HG02763 (cell line): ENCODE data around the gene AKR7A3.
"Not testable (repeated sequence)": the region's sequence is repeated elsewhere in the genome, so short reads cannot be mapped to it uniquely, and the experiment has no call there.

Source experiments
- ATAC-seq: cut with Tn5 transposase; IDR thresholded peaks from one replicate; pipeline ENCODE4 v1.9.1; 2021; ENCODE audit warnings: mild to moderate bottlenecking, moderate library complexity; ENCODE audit not compliant: unreplicated experiment

AKR7A3 gene

DNA sequence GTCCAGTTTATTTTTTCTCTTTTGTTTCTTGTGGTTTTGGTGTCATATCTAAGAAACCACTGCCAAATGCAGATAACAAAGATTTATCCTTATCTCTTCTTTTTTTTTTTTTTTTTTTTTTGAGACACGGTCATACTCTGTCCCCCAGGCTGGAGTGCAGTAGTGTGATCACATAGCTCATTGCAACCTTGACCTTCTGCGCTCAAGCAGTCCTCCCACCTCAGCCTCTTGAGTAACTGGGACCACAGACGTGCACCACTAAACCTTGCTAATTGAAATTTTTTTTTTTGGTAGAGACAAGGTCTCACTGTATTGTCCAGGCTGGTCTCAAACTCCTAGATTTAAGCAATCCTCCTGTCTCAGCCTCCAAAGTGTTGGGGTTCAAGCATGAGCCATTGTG, 32.5 kb upstream of the AKR7A3 start:
- ATAC-seq, result no peak

DNA sequence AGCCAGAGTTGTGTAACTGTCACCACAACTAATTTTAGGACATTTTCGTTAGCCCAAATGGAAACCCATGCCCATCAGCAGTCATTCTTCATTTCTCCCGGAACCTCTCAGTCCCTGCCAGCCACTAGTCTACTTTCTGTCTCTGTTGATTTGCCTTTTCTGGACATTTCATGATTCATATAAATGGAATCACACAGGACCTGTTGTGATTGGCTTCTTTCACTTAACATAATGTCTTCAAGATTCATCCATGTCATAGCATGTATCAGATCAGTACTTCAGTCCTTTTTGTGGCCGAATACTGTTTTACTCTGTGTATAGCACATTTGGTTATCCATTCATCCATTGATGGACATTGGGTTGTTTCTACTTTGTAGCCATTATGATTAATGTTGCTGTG, 30.6 kb upstream of the AKR7A3 start:
- ATAC-seq, result no peak

DNA sequence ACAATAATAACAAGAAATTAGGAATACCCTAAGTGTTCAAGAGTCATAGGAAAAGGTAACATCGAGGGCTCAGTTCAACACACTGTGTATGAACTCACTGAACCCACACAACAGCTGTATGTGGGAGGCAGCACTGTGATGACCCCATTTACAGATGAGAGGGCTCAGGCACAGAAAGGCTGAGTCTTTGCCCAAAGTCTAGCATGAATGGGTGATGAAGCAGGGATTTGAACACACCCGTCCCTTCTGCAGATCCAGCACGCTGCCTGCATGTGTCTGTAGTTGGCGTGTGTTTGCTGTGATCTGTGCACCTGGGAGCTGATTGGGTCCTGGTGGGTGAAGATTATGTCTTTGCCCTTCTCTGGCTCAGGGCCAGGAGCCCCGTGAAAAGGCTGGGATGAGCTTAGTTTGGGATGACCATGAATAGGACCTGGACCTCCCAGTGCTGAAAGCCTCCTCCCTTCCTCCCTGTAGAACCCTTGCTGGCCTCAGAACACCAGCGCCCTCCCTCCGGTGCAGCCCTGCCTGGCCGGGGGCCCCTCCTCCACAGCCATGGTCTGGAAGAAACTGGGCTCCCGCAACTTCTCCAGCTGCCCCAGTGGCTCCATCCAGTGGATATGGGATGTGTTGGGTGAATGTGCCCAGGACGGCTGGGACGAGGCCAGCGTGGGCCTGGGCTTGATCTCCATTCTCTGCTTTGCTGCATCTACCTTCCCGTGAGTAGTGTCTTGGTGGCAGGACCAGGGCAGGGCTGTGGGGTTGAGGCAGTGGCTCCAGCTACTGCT, 28.7 kb upstream of the AKR7A3 start:
- no peak for ATAC-seq

DNA sequence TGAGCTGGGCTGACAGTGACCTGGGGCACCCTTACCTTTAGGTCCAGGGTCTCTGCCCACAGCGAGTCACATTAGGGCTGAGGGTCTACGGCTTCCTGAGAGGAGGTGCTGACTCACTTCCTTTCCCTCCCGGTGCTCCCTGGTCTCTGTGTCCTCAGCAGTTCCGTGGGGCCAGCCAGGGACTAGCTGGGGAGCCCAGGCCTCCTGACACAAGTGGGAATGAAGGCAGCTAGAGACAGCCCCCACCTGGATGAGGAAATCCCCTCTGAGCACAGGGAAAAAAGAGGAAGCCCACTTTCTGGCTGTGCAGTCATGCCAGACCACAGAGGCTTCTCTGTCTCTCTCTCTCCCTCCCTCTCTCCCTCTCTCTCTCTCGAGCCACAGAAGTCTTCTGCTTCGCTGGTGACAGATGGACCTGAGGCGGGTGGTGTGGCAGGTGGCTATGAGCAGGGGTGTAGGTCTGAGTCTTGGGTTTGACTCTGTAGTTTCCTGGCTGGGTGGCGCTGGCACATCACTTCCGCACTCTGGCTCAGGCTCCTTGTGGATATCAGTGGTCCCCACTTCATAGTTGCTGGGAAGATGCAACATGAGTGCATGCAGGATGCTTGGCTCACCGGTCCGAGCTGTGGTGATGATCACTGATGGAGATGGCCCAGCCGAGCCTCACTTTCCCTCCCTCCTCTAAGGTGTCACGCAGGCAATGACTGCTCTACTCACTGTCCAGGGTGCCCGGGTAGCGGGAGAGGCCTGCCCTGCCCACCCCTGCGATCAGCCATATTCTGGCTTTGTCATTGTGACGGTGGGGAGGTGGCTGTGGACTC, 27.0 kb upstream of the AKR7A3 start:
- ATAC-seq, result peak; percentile 25

DNA sequence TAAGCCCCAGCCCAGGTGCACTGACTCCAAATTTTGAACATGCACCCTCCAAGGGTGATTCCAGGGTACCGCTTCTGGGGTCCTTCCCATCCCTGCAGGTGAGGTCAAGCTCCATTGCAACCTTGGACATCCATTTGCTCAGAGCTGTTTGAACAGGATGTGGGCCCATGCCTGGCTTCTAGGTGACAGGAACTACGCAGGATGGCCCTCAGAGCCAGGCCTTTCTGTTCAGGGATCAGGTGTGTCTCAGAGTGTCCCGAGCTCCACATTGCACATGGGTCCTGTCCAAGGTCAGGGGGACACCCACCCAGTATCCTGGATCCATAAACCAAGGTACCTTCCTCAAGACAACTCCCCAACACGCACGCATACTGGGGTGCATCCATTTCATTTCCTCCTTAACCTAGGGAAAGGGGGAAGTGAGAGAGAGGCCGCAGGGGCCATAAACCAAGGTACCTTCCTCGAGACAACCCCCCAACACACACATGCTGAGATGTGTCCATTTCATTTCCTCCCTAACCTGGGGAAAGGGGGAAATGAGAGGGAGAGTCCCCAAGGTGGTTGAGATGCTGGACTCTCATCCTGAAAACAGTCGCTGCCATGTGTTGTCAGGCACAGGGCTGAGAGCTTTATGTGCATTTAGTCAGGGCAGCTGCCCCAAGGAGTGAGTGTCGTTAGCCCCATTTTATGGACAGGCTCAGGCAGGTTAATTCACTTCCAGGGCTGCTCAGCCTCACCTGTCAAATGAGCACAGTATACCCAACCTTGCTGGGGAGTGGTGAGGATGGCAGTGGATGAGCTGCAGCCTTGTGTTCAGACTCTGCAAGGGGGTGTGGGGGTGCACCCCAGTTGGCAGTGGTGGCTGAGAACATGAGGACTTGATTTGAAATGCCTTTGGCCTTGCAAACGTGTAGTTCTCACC, 25.7 kb upstream of the AKR7A3 start:
- no peak for ATAC-seq

DNA sequence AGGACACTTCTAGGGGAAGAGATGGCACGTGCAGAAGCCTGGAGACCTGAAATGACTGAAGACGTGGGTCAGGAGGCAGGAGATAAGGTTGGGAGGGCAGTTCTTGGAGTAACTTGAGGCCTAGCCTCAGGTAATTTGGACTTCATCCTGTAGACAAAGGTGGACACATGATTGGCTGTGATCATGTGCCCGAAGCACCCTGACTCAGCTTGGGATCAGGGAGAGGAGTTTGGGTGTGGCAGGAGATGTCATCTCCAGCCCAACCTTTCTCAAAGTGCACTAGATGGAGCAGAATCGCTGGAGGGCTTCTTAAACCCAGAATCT, 25.0 kb upstream of the AKR7A3 start:
- no peak for ATAC-seq

DNA sequence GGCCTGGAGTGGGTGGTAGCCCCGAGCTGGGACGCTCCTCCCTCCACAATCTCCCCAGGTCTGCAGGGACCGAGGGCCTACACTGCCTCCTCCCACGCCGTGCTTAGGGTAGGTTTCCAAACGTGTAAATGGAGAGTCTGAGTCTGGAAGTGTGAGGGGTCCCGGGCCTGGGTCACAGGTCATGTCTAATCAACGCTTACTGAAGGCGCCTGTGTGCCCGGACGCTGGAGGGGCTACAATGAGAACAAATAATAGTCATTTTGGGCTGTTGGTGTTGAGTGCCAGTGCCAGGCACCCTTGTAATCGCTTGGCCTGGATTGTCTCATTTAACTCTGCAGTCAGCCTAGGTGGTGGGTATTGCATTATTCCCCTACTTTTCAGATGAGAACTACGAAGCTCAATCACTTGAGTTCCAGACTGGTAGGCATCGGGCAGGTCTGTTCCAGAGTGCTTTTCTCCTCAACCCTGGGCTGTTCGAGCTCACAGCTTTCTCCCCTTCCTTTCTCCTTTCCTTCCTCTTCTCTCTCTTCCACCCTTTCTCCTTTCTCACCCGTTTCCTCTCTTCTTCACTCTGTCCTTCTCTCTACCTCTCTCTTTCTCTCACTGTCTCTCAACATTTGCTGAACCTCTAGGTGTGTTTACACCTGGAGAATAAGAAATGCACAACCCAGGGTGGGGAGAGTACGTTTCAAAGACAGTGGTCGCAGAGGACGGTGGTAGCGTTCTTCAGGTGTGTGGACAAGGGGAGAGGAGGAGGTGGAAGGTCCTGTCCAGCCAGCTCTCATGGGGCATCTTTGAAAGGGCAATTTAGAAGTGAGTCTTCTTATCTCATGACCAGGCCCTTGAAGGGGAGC, 24.4 kb upstream of the AKR7A3 start:
- ATAC-seq, result peak; percentile 9

DNA sequence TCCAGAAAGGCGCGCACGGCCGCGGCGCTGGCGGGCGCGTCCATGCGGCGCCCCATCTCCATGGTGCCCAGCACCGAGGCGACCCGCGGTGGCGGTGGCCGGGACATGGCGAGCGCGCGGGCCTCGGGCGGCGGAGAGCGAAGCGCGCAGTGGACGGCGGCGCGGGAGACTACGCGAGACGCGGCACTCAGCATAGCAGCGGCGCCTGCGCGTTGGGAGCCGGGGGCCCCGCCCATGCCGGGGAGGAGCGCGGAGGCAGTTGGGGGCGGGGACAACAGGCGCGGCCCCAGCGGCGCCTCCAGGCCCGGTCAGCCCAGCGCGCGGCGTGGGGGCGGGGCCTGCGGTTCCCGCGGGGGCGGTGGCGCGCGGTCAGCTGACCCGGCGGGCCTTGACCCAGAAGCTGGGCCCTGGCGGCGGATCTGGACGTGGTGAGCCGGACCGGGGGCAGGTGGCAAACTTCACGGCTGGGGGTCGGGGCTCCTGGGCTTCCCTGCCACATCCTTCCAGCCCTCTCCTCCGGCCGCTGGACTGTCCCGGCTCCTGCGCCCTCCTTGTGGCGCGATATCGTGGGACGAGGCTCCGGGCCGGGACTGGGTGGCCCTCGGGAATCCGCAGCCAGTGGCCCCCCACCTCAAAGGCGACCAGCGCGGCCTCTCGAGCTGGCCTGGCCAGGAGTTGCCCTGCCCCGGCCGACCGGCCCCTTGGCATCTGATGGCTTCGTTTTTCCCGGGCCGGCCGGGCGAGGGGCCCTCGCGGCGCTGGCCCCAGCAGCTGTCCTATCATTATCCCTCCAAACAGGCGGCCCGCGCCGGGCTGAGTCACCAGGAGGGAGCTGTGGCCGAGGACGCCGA, 23.6 kb upstream of the AKR7A3 start, which contains the start of the genes AKR7A2 and SLC66A1:
Gene AKR7A2 (minus strand): TSS at position 214 of the 851 bp plus-strand sequence. CDS start 20 bp downstream, at position 194.
Gene SLC66A1 (plus strand): TSS at position 396 of the 851 bp plus-strand sequence. CDS start 5,352 bp downstream, outside the sequence.
- peak; percentile 79 for ATAC-seq

DNA sequence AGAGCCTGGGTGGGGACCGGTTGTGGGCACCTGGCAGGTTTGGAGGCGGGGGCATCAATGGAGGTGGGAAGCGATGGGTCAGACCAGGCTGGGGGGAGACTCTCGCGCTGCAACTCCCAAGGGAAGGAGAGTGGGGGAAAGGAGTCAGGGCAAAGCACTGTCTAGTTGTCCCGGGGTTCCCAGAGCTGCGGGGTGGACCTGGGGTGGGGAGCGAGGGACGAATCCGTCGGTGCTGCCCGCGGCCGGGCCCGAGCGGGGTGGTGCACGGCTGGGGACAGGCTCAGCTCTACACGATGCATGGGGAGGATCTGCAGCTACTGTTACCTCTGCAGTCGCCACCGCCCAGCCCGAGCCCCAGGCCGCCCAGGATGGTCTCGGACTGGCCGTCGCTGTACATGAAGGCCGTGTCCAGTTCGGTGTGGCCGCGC, 22.9 kb upstream of the AKR7A3 start:
- ATAC-seq, result peak; percentile 7

DNA sequence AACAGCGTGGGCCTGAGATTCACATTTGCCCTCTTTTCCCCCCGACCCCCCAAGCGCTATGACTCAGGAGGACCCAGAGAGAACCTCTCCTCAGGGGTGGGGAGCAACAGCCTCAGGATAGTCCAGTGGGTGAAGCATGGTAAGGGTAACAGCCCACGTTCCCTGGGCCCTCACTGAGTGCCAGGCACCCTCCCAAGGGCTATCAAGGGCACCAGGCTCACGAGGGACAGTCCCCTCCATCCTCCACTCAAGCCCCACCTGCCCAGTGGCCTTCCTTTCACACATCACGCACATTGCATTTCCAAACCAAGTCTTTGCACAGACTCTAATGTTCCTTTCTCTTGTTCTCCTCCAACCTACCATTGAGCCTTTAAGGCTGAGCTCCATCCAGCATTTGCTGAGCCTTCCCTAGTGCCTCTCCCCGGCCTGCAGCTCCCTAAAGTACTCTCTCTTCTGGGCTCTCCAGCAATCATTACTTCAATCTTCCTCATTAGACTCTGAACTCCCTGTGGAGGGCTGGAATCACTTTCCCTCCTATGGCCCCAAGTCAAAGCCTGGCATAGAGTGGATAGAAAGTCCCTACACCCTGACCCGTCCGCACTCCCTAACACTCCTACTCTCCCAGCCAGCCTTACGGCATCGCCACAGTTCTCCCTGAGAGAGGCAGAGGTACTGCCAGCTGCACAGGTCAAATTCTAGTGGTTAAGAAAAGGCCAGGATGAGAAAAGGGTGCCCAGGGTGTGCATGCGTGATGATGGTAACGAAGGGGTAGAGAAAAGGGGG, 22.3 kb upstream of the AKR7A3 start:
- ATAC-seq, result no peak

DNA sequence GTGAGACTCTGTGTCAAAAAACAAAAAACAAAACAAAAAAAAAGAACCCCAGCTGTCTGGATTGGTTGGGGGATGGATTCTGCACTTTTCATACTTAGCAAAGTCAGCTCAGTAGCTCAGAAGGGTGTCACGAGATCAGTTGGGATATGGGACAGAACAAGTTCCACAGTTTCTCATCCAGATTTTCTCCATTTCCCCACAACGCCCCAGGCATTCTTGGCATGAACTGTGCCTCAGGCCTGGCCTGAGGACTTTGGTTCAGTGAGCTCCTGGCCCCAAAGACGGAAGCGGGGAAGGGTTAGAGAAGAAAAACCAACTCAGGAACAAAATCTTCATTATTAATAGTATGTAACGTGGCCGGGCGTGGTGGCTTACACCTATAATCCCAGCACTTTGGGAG, 21.5 kb upstream of the AKR7A3 start:
- ATAC-seq, result no peak

DNA sequence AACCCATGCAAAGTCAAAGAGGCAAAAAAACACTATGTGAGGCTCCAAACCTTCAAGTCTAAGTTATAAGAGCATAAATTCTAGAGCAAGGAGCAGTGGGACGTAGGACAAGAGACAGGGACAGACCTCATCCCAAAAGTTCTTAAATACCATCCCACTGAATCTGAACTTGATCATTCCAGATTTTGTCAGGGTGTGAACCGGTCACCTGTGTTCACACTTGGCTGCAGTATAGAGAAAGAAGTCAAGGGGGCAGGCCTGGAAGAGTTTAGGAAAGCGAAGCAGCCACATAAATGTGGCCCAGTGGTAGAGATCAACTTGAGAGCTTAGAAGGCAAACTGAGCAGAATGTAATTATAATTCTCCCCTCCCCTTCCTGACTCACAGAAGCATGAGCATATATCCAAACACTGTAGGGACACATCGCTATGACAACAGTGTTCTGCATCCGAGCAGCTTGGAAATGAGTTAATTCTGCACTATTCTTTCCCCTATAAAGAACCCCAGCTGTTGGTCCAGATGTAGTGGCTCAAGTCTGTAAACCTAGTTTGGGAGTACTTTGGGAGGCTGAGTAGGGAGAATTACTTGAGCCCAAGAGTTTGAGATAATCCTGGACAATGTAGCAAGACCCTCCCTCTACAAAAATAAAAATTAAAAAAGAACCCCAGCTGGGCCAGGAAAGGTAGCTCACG, 20.7 kb upstream of the AKR7A3 start:
- ATAC-seq, result no peak

DNA sequence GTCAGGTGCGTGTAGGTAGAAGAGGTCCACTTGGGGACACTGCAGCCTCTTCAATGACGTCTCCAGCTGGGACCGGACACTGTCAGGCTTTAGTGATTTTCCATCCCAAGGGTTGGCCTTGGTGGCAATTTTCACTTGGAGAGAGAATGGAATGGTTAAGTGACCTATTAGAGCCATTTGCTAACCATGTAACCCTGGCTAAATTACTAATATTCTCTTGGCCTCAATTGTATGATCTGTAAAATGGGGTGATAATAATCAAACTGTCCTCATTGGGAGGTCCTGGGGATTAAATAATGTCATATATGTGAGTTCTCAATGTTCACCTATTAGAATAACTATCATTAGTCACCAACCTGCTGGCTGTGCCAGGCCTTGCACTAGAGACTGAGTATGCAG, 19.9 kb upstream of the AKR7A3 start:
- no peak for ATAC-seq

DNA sequence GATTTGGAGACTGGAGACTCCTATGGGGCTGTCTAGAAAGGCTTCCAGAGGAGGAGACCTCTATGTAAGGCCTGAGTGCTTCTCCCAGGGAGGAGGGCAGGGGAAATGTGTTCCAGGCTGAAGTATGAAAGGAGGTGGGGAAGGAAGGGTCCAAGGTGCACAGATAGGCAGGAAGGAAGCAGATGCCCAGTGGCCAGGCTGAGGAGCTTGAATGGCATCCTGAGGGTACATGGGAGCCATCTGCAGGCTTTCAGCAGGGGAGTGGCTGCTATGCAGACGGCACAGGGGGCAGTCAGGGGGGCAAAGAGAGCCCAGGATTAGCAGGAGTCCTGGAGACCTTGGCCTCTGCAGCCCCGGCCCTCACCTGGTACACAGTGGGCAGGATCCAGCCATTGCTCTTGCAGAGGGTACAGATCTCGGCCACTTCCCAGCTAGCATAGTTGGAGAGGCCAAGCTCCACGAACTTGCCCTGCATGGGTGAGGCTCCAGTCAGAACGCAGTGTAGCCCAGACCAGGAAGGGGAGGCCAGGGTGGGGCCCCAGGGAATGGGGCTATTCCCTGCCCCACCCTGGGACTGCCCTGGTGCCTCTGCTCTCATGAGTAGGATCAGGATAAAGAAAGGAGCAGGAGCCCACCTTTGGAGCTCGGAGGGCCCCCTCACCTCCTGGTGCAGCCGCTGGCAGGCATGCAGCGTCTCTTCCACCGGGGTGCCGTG, 19.4 kb upstream of the AKR7A3 start:
- ATAC-seq, result no peak

DNA sequence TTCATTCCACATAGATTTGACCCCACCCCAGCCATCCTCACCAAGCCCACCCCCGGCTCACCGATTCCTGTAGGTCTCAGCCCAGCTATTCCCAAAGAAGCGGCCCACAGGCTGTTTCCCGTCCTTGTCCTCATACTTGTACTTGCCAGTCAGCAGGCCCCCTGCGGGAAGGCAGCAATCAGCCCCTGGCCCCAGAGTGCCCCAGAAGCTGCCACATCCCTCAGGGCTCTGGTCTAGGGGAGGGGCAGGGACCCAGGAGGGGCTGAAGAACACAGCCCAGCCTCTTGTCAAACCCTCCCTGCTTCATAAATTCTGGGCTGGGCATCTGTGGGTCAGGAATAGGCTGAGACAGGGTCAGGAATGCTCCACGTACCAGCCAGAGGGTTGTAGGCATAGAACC, 18.4 kb upstream of the AKR7A3 start:
- ATAC-seq, result no peak

DNA sequence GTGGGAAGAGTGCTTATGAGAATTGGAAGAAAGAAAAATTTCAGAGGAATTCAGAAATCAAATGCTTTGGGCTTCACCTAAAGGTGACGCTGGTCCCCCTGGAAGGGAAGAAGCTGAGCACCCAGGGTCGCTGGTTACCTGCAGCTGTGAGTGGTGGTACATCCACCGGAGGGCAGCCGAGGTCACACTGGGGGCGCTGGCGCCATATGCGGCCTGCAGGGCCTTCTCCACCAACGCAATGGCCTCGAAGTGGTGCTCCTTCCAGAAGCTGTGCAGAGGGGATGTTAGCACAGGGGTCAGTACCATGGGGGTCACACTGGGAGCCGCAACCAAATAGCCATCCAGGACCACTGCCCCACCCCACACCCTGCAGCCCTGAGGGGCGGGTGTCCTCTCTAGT, 17.3 kb upstream of the AKR7A3 start:
- ATAC-seq, result no peak

DNA sequence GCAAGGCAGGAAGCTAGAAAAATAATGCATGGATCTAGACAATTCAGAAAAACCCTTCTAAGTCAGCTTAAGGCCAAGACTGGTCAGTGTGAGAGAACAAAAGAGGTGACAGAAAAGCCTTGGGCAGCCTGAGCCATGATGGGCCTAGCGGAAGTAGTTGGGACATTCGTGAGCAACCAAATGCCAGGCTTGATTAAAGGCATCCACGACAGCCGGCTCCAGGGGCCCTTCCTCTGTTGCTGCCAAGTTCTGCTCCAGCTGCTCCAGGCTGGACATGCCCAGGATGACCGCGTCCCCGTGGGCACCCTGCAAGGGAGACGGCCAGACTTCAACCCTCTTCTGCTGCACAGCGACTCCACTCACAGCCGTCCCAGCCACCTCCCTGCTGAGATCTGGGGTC, 15.5 kb upstream of the AKR7A3 start:
- not testable (repeated sequence) for ATAC-seq
